Vagina (tissue), 2 donors: Measurements from ENCODE around the gene ZNF630.

Experiments
- CTCF ChIP-seq, 3 experiments: fragments of 450-650 bp in 2 of 3; fragments of 200-600 bp in 1 of 3; sonication (generic) in 1 of 3; IDR thresholded peaks; one replicate each; pipeline ENCODE4 v1.5.1; 2017 to 2019; ENCODE audit warnings: antibody characterized with exemption in 3 of 3, mild to moderate bottlenecking in 2 of 3, moderate library complexity in 2 of 3
- POLR2A ChIP-seq, 2 donors: fragments of 450-650 bp; IDR thresholded peaks; one replicate each; pipeline ENCODE4 v1.6.1; 2017; ENCODE audit warnings: antibody characterized with exemption in 2 of 2, mild to moderate bottlenecking in 2 of 2, moderate library complexity in 2 of 2

- TF ChIP-seq CTCF (IDR thresholded peaks at IDR 0.05) (no peak), POLR2A (IDR thresholded peaks at IDR 0.05) (no peak)
These were observed 43.3 kb downstream of the ZNF630 start for GRCh38 chrX:48028091-48028490.
